GM18520 (cell line): ENCODE measurements around the gene TMEM256.
A peak's percentile ranks its signal among the peaks of the same experiment; 100 is the strongest.
"Not testable (repeated sequence)": the region's sequence is repeated elsewhere in the genome, so short reads cannot be mapped to it uniquely, and the experiment has no call there.

ENCODE experiments used
- ATAC-seq: cut with Tn5 transposase; IDR thresholded peaks from one replicate; pipeline ENCODE4 v1.9.1; 2021; ENCODE audit not compliant: unreplicated experiment

The TMEM256 gene

GRCh38 chr17:7384489-7385081 lies 19.3 kb downstream of the TMEM256 start:
- no peak for ATAC-seq

DNA sequence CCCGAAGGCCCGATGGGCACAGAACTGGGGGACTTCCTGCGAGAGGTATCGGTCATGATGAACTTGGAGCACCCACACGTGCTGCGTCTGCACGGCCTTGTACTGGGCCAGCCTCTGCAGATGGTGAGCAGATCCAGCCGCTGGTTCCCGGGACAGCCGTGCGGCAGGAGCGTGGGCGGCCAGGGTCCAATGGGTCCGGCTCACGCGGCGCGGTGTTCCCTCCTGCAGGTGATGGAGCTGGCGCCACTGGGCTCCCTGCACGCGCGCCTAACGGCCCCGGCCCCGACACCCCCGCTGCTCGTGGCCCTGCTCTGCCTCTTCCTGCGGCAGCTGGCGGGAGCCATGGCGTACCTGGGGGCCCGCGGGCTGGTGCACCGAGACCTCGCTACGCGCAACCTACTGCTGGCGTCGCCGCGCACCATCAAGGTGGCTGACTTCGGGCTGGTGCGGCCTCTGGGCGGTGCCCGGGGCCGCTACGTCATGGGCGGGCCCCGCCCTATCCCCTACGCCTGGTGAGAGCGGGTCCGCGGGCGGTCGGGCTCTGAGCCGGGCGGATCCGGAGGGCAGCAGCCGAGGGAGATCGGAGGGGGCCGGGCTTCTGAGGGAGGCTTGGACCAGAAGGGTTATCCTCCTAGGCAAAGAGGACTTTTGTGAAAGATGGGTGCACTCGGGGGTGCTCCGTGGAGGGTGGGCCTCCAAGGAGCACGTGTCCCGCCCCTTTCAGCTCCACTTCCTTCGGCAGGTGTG lies 20.0 kb downstream of the TMEM256 start:
- peak; percentile 55 for ATAC-seq

- no peak for ATAC-seq
Observed at GRCh38 chr17:7383371-7383741, 20.5 kb downstream of the TMEM256 start.

DNA sequence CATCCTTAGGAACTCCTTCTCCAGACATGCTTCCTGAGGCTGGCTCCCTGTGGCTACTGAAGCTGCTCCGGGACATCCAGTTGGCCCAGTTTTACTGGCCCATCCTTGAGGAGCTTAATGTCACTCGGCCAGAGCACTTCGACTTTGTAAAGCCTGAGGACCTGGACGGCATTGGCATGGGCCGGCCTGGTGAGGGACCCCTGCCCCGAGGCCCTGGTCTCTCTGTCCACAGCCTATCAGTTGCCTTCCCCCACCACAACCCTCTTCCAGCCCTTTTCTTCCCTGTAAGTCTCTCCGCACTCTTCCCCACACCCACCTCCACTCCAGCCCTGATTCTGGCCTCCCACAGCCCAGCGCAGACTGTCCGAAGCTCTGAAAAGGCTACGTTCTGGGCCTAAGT lies 21.0 kb downstream of the TMEM256 start:
- no peak for ATAC-seq

GRCh38 chr17:7380855-7381683 lies 22.8 kb downstream of the TMEM256 start, which contains the start of gene TNK1:
Gene TNK1 (plus strand): TSS chr17:7381089. CDS start chr17:7382927, 1,838 bp downstream.
- no peak for ATAC-seq

- ATAC-seq, result no peak
Observed at GRCh38 chr17:7380321-7380720, 23.6 kb downstream of the TMEM256 start.

DNA sequence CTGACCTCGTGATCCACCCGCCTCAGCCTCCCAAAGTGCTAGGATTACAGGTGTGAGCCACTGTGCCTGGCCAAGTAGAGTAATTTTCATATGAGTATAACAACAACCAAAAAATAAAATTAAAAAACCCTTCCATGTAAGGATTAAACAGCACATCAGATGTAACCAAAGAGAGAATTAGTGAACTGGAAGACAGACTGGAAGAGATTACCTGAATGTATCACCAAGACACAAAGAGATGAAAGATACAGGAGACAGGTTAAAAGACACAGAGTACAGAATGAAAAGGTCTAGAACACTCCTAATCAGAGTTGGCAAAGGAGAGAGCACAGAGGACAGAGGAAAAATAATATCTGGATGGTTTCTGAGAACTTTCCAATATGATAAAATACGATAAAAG lies 24.8 kb downstream of the TMEM256 start:
- no peak for ATAC-seq

DNA sequence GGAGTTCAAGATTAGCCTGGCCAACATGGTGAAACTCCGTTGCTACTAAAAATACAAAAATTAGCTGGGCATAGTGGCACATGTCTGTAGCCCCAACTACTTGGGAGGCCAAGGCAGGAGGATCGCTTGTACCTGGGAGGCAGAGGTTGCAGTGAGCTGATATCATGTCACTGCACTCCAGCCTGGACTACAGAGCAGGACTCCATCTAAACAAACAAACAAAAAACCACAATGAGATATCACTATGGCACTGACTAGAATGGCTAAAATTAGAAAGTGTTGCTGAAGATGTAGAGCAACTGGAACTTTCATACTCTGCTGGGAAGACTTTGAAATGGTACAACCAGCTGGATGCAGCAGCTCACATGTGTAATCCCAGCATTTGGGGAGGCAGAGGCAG lies 29.5 kb downstream of the TMEM256 start:
- ATAC-seq, result no peak

- ATAC-seq, result no peak
Observed at GRCh38 chr17:7370853-7371252, 33.0 kb downstream of the TMEM256 start.

DNA sequence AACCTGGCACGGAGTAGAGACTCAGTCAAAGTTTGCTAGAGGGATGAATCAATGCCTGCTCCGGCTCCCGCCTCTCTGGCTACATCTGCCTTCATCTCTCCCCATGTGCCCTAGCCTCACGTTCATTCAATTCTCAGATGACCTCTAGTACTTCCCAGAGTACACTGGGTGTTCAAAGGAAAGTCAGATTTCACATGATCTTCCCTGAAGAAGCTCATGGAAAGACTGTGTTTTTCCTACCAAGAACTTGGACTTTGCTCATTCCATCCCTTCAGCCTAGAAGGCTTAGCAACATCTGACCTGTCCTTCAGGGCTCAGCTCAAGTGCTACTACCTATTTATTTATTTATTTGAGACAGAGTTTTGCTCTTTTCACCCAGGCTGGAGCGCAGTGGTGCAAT lies 34.1 kb downstream of the TMEM256 start:
- no peak for ATAC-seq

DNA sequence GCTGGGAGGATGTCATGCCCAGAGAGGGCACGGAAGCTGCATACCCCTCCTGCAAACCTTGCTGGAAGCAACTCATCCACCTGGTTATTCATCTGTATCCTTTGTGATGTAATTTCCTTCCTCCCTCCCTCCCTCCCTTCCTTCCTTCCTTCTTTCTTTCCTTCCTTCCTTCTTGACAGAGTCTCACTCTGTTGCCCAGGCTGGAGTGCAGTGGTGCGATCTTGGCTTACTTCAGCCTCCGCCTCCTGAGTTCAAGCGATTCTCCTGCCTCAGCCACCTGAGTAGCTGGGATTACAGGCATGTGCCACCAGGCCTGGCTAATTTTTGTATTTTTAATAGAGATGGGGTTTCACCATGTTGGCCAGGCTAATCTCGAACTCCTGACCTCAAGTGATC lies 35.3 kb downstream of the TMEM256 start:
- ATAC-seq, result not testable (repeated sequence)

DNA sequence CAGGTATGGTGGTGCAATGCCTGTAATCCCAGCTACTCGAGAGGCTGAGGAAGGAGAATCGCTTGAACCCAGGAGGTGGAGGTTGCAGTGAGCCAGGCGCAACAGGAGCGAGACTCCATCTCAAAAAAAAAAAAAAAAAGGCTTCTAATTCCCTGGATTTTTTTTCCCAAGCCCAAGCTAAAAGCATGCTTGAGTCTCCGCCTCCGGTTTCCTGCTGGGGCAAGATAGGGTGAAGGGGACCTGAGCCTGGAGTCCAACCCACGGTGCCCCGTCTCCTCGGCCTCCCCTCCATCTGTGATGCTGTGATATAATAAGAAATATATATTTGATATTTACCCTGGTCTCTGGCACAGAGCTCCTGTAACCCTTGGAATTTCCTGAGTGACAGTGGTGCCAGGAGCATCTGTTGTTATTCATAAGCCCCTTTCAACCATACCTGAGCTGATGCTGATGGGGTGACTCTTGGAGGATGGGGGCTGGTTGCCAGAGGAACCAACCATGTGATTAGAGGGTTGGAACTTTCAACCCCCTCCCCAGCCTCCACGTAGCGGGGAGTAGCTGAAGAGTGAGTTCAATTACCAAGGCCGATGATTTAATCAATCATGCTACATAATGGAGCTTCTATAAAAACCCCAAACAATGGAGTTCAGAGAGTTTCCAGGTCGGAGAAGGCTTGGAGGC lies 35.8 kb downstream of the TMEM256 start:
- no peak for ATAC-seq

GRCh38 chr17:7367083-7367482 lies 36.8 kb downstream of the TMEM256 start:
- no peak for ATAC-seq

DNA sequence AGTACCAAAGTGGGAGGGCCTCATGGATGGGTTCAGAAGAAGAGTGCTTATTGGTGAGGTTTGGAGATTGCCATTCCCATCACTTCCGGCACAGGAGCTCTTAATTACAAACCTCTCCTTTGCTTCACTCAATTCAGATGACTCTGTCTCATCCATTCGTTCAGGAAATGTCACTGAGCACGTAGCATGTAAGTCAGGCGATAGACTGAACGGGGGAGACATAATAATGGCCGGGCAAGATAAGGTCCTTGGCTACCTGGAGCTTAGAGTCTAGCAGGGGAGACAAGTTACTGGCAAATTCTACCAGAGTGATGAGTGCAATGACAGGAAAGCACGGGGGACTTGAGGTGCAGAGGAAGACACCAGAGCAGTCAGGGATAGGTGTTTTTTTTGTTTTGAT lies 37.9 kb downstream of the TMEM256 start:
- not testable (repeated sequence) for ATAC-seq

DNA sequence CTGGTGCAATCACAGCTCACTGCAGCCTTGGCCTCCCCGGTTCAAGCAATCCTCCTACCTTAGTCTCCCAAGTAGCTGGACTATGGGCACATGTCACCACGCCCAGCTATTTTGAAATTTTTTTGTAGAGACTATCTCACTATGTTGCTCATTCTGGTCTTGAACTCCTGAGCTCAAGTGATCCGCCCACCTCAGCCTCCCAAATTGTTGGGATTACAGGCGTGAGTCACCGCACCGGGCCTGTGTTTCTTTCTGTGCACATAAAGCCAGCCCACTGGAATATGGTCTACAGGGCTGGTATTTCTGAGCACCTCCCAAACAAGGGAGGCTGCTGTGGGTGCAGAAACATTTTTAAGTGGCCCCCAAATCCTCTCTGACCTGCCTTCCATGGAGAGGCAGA lies 40.6 kb downstream of the TMEM256 start:
- no peak for ATAC-seq

DNA sequence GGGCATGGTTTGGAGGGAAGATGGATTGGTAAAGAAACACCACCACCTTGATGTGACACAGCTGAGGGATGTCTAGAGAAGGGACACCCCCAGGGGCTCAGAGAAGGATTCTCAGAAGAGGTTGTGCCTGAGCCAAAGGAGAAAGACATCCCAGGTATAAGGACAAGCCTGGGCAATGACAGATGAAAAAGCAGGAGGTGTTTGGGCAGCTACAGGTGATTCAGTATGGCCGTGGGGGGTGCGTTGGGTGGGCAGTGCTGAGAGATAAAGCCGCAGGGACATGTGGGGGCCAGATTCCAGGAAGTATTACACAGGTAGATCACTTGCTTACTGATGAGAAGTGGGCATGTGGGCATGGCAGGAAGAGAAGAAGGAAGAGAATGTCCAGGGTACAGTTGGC lies 42.0 kb downstream of the TMEM256 start:
- no peak for ATAC-seq

- no peak for ATAC-seq
Observed at GRCh38 chr17:7357381-7357780, 46.5 kb downstream of the TMEM256 start.

GRCh38 chr17:7356756-7357155 lies 47.1 kb downstream of the TMEM256 start:
- no peak for ATAC-seq

DNA sequence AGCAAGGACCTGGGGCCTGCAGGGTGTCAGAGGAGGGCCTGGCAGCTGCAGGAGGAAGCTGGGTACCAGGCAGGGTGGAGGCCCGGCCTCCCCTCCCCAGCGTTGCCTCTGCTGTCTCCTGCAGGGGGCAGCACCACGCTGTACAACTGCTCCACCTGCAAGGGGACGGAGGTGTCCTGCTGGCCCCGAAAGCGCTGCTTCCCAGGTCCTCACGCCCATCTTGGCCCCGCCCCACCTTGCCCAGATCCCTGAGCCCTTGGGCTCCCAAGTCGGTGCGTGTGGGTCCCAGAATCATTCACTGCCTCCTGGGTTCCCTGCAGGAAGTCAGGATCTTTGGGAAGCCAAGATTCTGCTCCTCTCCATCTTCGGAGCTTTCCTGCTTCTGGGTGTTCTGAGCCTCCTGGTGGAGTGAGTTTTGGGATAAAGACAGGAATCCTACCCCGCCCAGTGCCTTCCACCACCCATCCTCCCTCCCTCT lies 47.8 kb downstream of the TMEM256 start:
- no peak for ATAC-seq

- no peak for ATAC-seq
Observed at GRCh38 chr17:7355573-7355972, 48.3 kb downstream of the TMEM256 start.

GRCh38 chr17:7355053-7355452 lies 48.8 kb downstream of the TMEM256 start, which contains the start of gene TMEM95:
Gene TMEM95 (plus strand): TSS chr17:7355156. CDS start chr17:7355205, 49 bp downstream.
- ATAC-seq, result no peak
